NCI-H2227 treated with DMSO at 0.1 percent for 48 hours (cell line): ENCODE data around the gene PPIL4.

Experiments used
- DNase-seq: peaks from one replicate; lab custom pipeline; 2025; lab: John Stamatoyannopoulos, UW

The PPIL4 gene

GRCh38 chr6:149545754-149546471, at the start of gene PPIL4:
TSS of gene PPIL4 (minus strand) at chr6:149546043. CDS start at chr6:149546005, 38 bp downstream.
- peak; percentile 81 for DNase-seq

GRCh38 chr6:149593408-149593807, 47.6 kb upstream of the PPIL4 start:
- DNase-seq = no peak

- DNase-seq = no peak
Measured at GRCh38 chr6:149592983-149593382, 47.1 kb upstream of the PPIL4 start.

GRCh38 chr6:149586149-149586548, 40.3 kb upstream of the PPIL4 start:
- DNase-seq = no peak

GRCh38 chr6:149581349-149581748, 35.5 kb upstream of the PPIL4 start:
- DNase-seq = no peak

GRCh38 chr6:149580880-149581279, 35.0 kb upstream of the PPIL4 start:
- no peak for DNase-seq

GRCh38 chr6:149567945-149568585, 22.2 kb upstream of the PPIL4 start:
- DNase-seq = no peak

GRCh38 chr6:149567194-149567586, 21.3 kb upstream of the PPIL4 start:
- peak; percentile 26 for DNase-seq

- no peak for DNase-seq
Measured at GRCh38 chr6:149566410-149567193, 20.8 kb upstream of the PPIL4 start.

GRCh38 chr6:149565527-149566409, 19.9 kb upstream of the PPIL4 start, which contains the start of gene GINM1:
TSS of gene GINM1 (plus strand) at chr6:149566375. CDS start at chr6:149566415, 40 bp downstream.
- DNase-seq = peak; percentile 85

- no peak for DNase-seq
Measured at GRCh38 chr6:149563928-149564325, 18.1 kb upstream of the PPIL4 start.

GRCh38 chr6:149563203-149563927, 17.5 kb upstream of the PPIL4 start:
- DNase-seq = no peak

GRCh38 chr6:149560736-149561135, 14.9 kb upstream of the PPIL4 start:
- no peak for DNase-seq

- no peak for DNase-seq
Measured at GRCh38 chr6:149559389-149559788, 13.5 kb upstream of the PPIL4 start.

- no peak for DNase-seq
Measured at GRCh38 chr6:149558029-149558428, 12.2 kb upstream of the PPIL4 start.

- DNase-seq = no peak
Measured at GRCh38 chr6:149551920-149552319, 6.1 kb upstream of the PPIL4 start.

GRCh38 chr6:149545258-149545753, 537 bp downstream of the PPIL4 start:
- peak; percentile 12 for DNase-seq

GRCh38 chr6:149544646-149545257, 1.1 kb downstream of the PPIL4 start:
- no peak for DNase-seq

- no peak for DNase-seq
Measured at GRCh38 chr6:149541139-149541538, 4.7 kb downstream of the PPIL4 start.

GRCh38 chr6:149534742-149535141, 11.1 kb downstream of the PPIL4 start:
- no peak for DNase-seq
